IPS-15b (cell line): ENCODE measurements around the gene CLDN5.
A peak's percentile ranks its signal among the peaks of the same experiment; 100 is the strongest.

ENCODE experiments used
- H3K27me3 ChIP-seq: one replicate; pipeline ENCODE4 v1.6.1; 2013; ENCODE audit warnings: low read length; ENCODE audit not compliant: control insufficient read depth, insufficient read depth
- H3K36me3 ChIP-seq: one replicate; pipeline ENCODE4 v1.6.1; 2013; ENCODE audit warnings: low read length; ENCODE audit not compliant: control insufficient read depth, insufficient read depth
- H3K4me1 ChIP-seq: one replicate; pipeline ENCODE4 v1.6.1; 2013; ENCODE audit warnings: mild to moderate bottlenecking, low read length; ENCODE audit not compliant: control insufficient read depth, insufficient read depth
- H3K4me3 ChIP-seq: one replicate; pipeline ENCODE4 v1.5.1; 2013; ENCODE audit warnings: low read depth, low read length
- H3K9ac ChIP-seq: one replicate; pipeline ENCODE4 v1.6.1; 2013; ENCODE audit warnings: low read depth, mild to moderate bottlenecking, low read length
- H3K9me3 ChIP-seq: one replicate; pipeline ENCODE4 v1.6.1; 2013; ENCODE audit warnings: mild to moderate bottlenecking, low read length; ENCODE audit not compliant: control insufficient read depth, insufficient read depth

CLDN5 gene

GRCh38 chr22:19483481-19484244 is 40.5 kb downstream of the CLDN5 start:
- H3K4me3 ChIP-seq = no peak overlapping the region
- H3K4me1 ChIP-seq = no peaks in the 10 kb centered on the region
- H3K27me3 ChIP-seq = no peaks in the 10 kb centered on the region
- H3K9ac ChIP-seq = no peak overlapping the region
- H3K9me3 ChIP-seq = no peaks in the 10 kb centered on the region
- peaks cover 22% of the 10 kb centered on the region for H3K36me3 ChIP-seq

DNA sequence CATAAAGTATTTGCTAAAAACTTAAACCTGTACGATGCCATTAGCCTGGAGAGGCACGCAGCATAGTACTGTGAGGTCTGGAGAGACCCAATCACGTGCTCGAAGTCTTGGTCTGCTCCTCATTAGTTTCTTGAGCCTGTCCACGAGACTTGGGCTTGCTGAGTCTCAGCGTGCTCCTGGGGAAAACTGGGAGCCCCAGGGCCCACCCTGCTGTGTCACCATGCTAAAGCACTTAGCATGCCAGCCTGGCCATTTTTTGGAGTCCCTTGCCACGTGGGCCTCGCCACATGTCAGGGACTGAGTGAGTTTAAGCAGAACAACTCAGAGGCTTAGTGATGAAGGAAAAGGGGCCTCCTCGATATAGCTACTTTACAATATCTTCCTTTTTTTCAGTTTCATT is 41.9 kb downstream of the CLDN5 start:
- H3K4me3 ChIP-seq = no peak overlapping the region
- H3K9me3 ChIP-seq = no peaks in the 10 kb centered on the region
- H3K9ac ChIP-seq = no peak overlapping the region
- H3K27me3 ChIP-seq = no peaks in the 10 kb centered on the region
- H3K36me3 ChIP-seq = peaks cover 22% of the 10 kb centered on the region
- H3K4me1 ChIP-seq = no peaks in the 10 kb centered on the region

GRCh38 chr22:19480789-19481188 is 43.4 kb downstream of the CLDN5 start:
- Histone ChIP-seq H3K27me3 (no peaks in the 10 kb centered on the region), H3K9me3 (no peaks in the 10 kb centered on the region), H3K4me3 (peak overlapping the region; percentile 84), H3K9ac (no peak overlapping the region), H3K4me1 (no peaks in the 10 kb centered on the region), H3K36me3 (peaks cover 22% of the 10 kb centered on the region)

DNA sequence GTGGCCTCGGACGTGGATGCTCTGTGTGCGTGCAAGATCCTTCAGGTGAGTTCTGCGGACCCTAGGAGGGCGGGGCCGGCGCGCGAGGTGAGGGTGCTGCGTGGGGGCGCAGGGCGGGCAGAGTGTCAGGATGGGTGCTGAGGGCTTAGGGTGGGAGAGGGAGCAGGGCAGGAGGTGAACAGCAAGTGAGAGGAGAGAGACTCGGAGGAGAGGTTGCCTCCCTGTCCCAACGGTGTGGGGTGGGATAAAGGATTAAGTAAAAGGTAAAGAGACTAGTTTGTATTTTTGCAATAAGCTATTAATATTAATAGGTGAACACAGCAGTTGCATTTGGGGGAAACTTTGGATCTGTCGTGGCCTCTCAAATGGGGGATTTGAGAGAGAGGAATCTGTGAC is 44.0 kb downstream of the CLDN5 start:
- H3K9ac ChIP-seq = peak overlapping the region; percentile 62
- H3K27me3 ChIP-seq = no peaks in the 10 kb centered on the region
- no peaks in the 10 kb centered on the region for H3K4me1 ChIP-seq
- peaks cover 19% of the 10 kb centered on the region for H3K36me3 ChIP-seq
- peak overlapping the region; percentile 84 for H3K4me3 ChIP-seq
- H3K9me3 ChIP-seq = no peaks in the 10 kb centered on the region

DNA sequence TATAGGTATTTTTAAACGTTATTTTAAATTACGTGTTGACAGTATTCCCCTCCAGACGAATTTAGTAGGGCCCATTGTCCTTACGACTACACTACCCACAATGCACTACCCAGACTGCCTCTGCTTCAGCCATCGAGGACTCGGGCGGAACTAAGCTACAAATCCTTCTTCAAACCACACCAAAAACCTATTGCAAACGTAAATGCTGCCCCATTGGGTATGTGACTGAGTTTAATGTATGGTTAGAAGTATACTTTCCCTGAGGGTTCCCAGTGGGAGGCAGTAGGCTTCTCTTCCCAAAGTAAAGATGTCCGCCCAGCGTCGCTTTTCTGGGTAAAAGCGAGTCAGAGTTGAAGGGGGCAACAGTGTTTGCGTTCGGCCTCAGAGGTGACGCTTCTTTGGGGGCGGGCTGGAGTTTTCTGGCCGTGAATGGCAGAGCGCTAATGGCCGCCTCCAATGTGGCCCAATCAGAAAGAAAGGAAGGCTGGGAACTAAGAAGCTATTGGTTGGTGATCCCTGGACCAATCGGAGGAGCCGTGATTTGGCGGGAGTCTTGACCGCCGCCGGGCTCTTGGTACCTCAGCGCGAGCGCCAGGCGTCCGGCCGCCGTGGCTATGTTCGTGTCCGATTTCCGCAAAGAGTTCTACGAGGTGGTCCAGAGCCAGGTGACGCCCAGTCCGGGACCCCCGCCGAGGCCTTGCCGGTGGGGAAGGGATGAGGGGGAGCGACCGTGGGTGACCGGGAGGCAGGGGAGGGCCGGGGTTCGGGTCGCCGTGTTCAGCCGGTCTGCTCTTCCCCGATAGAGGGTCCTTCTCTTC is 44.6 kb downstream of the CLDN5 start, which contains the start of gene CDC45:
TSS of gene CDC45 (plus strand) at position 566 of the 818 bp plus-strand sequence. CDS start at position 615, 49 bp downstream.
- Histone ChIP-seq H3K4me1 (no peaks in the 10 kb centered on the region), H3K4me3 (peak within 1 kb of the TSS; percentile 95)

DNA sequence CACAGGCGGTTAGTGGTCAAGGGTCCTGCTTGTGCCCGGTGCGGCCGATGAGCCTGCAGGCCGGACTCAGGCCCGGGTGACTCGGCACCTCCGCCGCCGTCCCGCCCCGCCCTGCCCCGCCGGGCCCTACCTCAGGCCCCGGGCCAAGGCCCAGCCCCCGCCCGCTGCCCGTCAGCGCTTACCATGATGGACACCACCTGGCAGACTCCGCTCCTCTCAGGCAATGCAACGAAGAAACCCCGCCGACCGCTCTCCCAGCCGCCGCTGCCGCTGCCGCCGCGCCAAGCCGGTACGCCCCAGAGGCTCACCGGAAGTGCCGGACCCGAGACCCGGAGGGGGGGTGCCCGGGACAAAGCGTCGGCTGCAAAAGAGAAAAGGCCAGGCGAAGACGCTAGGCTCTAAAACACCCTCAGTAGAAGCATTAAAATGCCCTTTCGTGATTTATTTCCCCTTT is 45.3 kb downstream of the CLDN5 start, which contains the start of gene UFD1:
TSS of gene UFD1 (minus strand) at position 293 of the 454 bp plus-strand sequence. CDS start at position 185, 108 bp downstream.
- H3K36me3 ChIP-seq = peaks cover 12% of the 10 kb centered on the region
- no peaks in the 10 kb centered on the region for H3K9me3 ChIP-seq

More for the DNA sequence above, 44.6 kb downstream of the CLDN5 start, which contains the start of gene CDC45:
- Histone ChIP-seq H3K27me3 (no peaks in the 10 kb centered on the region), H3K9me3 (no peaks in the 10 kb centered on the region), H3K36me3 (peaks cover 17% of the 10 kb centered on the region), H3K9ac (peak within 1 kb of the TSS; percentile 95)

GRCh38 chr22:19478045-19478900 is 45.9 kb downstream of the CLDN5 start:
- Histone ChIP-seq H3K9ac (peak overlapping the region; percentile 93), H3K36me3 (peaks cover 12% of the 10 kb centered on the region), H3K4me1 (no peaks in the 10 kb centered on the region), H3K4me3 (peak overlapping the region; percentile 95), H3K27me3 (no peaks in the 10 kb centered on the region), H3K9me3 (no peaks in the 10 kb centered on the region)

More for the DNA sequence above, 45.3 kb downstream of the CLDN5 start, which contains the start of gene UFD1:
- Histone ChIP-seq H3K9ac (peak within 1 kb of the TSS; percentile 95), H3K4me3 (peak within 1 kb of the TSS; percentile 95), H3K4me1 (no peaks in the 10 kb centered on the region), H3K27me3 (no peaks in the 10 kb centered on the region)

DNA sequence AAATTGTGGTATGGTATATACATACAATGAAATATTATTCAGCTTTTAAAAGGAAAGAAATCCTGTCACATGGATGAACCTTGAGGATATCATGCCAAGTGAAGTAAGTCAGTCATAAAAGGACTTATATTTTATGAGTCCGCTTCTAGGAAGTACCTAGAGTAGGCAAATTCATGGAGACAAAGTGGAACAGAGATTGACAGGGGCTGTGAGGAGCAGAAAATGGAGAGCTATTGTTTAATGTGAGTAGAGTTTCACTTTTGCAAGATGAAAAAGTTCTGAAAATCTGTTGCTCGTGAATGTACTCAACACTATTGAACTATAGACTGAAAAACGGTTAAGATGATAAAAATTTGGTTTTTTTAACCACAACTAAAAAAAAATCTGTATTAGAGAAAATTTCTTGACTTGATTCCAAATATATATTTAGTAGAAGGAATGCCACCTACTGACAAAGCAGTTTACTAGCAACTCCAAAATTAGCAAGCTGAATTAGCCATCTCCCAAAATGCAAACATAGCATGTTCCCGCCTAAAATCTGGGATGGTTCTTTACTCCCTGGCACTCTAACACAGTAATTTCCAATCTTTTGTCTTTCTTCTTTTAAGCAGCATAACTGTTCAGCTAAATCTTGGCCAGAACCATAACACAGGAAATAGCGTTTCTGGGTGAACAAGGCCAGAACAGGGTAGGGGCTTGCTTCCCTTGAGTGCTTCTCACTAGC is 46.7 kb downstream of the CLDN5 start:
- Histone ChIP-seq H3K9ac (no peak overlapping the region), H3K4me3 (peak overlapping the region; percentile 95), H3K4me1 (no peaks in the 10 kb centered on the region), H3K27me3 (no peaks in the 10 kb centered on the region), H3K36me3 (peaks cover 19% of the 10 kb centered on the region), H3K9me3 (no peaks in the 10 kb centered on the region)

DNA sequence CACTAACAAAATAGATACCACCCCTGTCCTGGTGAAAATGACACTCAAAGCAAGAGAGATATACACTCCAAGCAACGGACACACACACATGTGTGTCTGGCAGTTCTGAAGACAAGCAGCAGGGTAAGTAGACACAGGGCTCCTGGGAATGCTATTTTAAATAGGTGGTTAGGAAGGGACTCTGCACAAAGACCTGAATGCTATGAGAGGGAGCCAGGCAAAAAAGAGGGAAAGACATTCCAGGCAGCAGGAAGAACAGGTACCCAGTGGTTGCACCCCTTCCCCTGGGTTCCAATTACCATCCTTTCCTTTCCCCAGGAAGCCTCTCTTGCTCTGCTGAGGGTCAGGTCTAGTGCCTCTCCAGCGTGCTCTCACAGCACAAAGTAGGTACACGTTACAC is 48.2 kb downstream of the CLDN5 start:
- Histone ChIP-seq H3K36me3 (peaks cover 24% of the 10 kb centered on the region), H3K4me3 (no peak overlapping the region), H3K4me1 (no peaks in the 10 kb centered on the region), H3K9me3 (no peaks in the 10 kb centered on the region), H3K27me3 (no peaks in the 10 kb centered on the region), H3K9ac (no peak overlapping the region)

GRCh38 chr22:19473578-19473977 is 50.6 kb downstream of the CLDN5 start:
- H3K4me1 ChIP-seq = no peaks in the 10 kb centered on the region
- H3K27me3 ChIP-seq = no peaks in the 10 kb centered on the region
- H3K36me3 ChIP-seq = peaks cover 47% of the 10 kb centered on the region
- H3K4me3 ChIP-seq = no peak overlapping the region
- no peak overlapping the region for H3K9ac ChIP-seq
- no peaks in the 10 kb centered on the region for H3K9me3 ChIP-seq
